Measurements from ENCODE around the gene PDE8B. TPM values are rescaled to one million over a fixed set of nuclear protein-coding genes. Genes with fewer than 3 reads are reported as not detected.

The PDE8B gene
- polyA plus RNA-seq, 1 of the 3 experiments (the other 2 are of a cell fraction), result not detected

- ChIA-PET POLR2A (no interaction called here), CTCF (no interaction called here)
- Histone ChIP-seq H3F3A (replicated peaks; ENCODE audit: insufficient read depth) (no peaks in the 10 kb centered on the region), H3K4me3 (ENCODE audit: low read depth in 2 of 2, low read length in 1 of 2) (no peak overlapping the region), H3K4me1 (ENCODE audit: control insufficient read depth in 1 of 2, insufficient read depth in 2 of 2, low read depth in 1 of 2, low read length in 1 of 2) (peaks cover 0 to 18% of the 10 kb centered on the region in 2 experiments; a peak in 2 of 4 replicates), H3K27me3 (ENCODE audit: insufficient read depth) (no peaks in the 10 kb centered on the region; the same call in 1 of the 2 replicates), H3K36me3 (replicated peaks in 1 of 2; ENCODE audit: control insufficient read depth in 1 of 2, insufficient read depth in 2 of 2, low read length in 1 of 2) (no peaks in the 10 kb centered on the region), H3K9me2 (no peaks in the 10 kb centered on the region), H3K4me2 (no peak overlapping the region), H4K20me1 (ENCODE audit: insufficient read depth) (no peaks in the 10 kb centered on the region), H3K79me2 (ENCODE audit: insufficient read depth) (no peaks in the 10 kb centered on the region), H2AFZ (ENCODE audit: low read depth) (no peak overlapping the region), H3K27ac (ENCODE audit: low read depth in 2 of 2, low read length in 1 of 2) (no peak overlapping the region), H3K9ac (no peak overlapping the region), H3K9me3 (no peaks in the 10 kb centered on the region)
- 25% methylated on average over 3 of the region's 3 CpGs for WGBS (ENCODE audit: low lambda C conversion rate)
- DNase-seq, result no peak
- TF ChIP-seq, protein P1, sequence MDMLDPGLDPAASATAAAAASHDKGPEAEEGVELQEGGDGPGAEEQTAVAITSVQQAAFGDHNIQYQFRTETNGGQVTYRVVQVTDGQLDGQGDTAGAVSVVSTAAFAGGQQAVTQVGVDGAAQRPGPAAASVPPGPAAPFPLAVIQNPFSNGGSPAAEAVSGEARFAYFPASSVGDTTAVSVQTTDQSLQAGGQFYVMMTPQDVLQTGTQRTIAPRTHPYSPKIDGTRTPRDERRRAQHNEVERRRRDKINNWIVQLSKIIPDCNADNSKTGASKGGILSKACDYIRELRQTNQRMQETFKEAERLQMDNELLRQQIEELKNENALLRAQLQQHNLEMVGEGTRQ (IDR thresholded peaks at IDR 0.05; ENCODE audit: borderline replicate concordance, low read depth, low read length), result no peak
- TF ChIP-seq GATA2 (CRISPR knock-in tag; IDR thresholded peaks at IDR 0.05), result no peak
- no peak for TF ChIP-seq RCOR1 (IDR thresholded peaks at IDR 0.05; ENCODE audit: low read length)
- no peak for TF ChIP-seq USF1 (IDR thresholded peaks at IDR 0.05; ENCODE audit: borderline replicate concordance, low read depth)
- no peak for TF ChIP-seq TCF12 (IDR thresholded peaks at IDR 0.05)
- no peak for TF ChIP-seq FOSL2 (IDR thresholded peaks at IDR 0.05; ENCODE audit: borderline replicate concordance, low read depth)
- TF ChIP-seq FOXJ3 (CRISPR knock-in tag; IDR thresholded peaks at IDR 0.05), result no peak
- TF ChIP-seq SMC3 (IDR thresholded peaks at IDR 0.05; ENCODE audit: low read depth, low read length), result no peak
- TF ChIP-seq SIN3A (IDR thresholded peaks at IDR 0.05; ENCODE audit: borderline replicate concordance, low read depth, low read length), result no peak
- TF ChIP-seq, protein P2, sequence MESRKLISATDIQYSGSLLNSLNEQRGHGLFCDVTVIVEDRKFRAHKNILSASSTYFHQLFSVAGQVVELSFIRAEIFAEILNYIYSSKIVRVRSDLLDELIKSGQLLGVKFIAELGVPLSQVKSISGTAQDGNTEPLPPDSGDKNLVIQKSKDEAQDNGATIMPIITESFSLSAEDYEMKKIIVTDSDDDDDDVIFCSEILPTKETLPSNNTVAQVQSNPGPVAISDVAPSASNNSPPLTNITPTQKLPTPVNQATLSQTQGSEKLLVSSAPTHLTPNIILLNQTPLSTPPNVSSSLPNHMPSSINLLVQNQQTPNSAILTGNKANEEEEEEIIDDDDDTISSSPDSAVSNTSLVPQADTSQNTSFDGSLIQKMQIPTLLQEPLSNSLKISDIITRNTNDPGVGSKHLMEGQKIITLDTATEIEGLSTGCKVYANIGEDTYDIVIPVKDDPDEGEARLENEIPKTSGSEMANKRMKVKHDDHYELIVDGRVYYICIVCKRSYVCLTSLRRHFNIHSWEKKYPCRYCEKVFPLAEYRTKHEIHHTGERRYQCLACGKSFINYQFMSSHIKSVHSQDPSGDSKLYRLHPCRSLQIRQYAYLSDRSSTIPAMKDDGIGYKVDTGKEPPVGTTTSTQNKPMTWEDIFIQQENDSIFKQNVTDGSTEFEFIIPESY (IDR thresholded peaks at IDR 0.05; ENCODE audit: borderline replicate concordance, low read depth), result no peak
- no peak for TF ChIP-seq EP300 (IDR thresholded peaks at IDR 0.05; ENCODE audit: borderline replicate concordance in 1 of 2, low read depth in 1 of 2, low read length in 1 of 2)
Observed at GRCh38 chr5:77329664-77330430, 119.4 kb downstream of the PDE8B start.

- POLR2A ChIA-PET, result no interaction called here
- CTCF ChIA-PET, result interaction anchor here (1.5 kb wide), 1 partner anchor 18 kb away, joined by 3 read pairs; no protein-coding TSS in a partner anchor
- WGBS (ENCODE audit: low lambda C conversion rate), result 74% methylated on average over 4 of the region's 4 CpGs
Observed at GRCh38 chr5:77333036-77333435, 122.6 kb downstream of the PDE8B start.

More at GRCh38 chr5:77333036-77333435, 122.6 kb downstream of the PDE8B start:
- Histone ChIP-seq H3K27ac (ENCODE audit: low read depth in 2 of 2, low read length in 1 of 2) (peak overlapping the region in 1 of 2 experiments; percentile 79; a peak in 2 of 4 replicates), H3K9ac (no peak overlapping the region), H3F3A (replicated peaks; ENCODE audit: insufficient read depth) (no peaks in the 10 kb centered on the region), H3K36me3 (replicated peaks in 1 of 2; ENCODE audit: control insufficient read depth in 1 of 2, insufficient read depth in 2 of 2, low read length in 1 of 2) (no peaks in the 10 kb centered on the region), H3K4me2 (no peak overlapping the region), H3K27me3 (ENCODE audit: insufficient read depth) (no peaks in the 10 kb centered on the region; the same call in 1 of the 2 replicates), H2AFZ (ENCODE audit: low read depth) (no peak overlapping the region), H3K9me2 (no peaks in the 10 kb centered on the region), H4K20me1 (ENCODE audit: insufficient read depth) (no peaks in the 10 kb centered on the region), H3K4me3 (ENCODE audit: low read depth in 2 of 2, low read length in 1 of 2) (no peak overlapping the region), H3K9me3 (no peaks in the 10 kb centered on the region), H3K79me2 (ENCODE audit: insufficient read depth) (no peaks in the 10 kb centered on the region), H3K4me1 (ENCODE audit: control insufficient read depth in 1 of 2, insufficient read depth in 2 of 2, low read depth in 1 of 2, low read length in 1 of 2) (peaks cover 0 to 29% of the 10 kb centered on the region in 2 experiments; a peak in 2 of 4 replicates)
- TF ChIP-seq MXI1 (IDR thresholded peaks at IDR 0.05; ENCODE audit: low read depth, low read length), result no peak
- TF ChIP-seq SMC3 (IDR thresholded peaks at IDR 0.05; ENCODE audit: low read depth, low read length), result no peak
- TF ChIP-seq MEF2A (IDR thresholded peaks at IDR 0.05; ENCODE audit: borderline replicate concordance, low read depth), result no peak
- TF ChIP-seq TAF1 (IDR thresholded peaks at IDR 0.05; ENCODE audit: borderline replicate concordance, low read depth, low read length), result no peak
- TF ChIP-seq POLR2AphosphoS5 (IDR thresholded peaks at IDR 0.05; ENCODE audit: low read depth, low read length), result no peak
- TF ChIP-seq JUND (IDR thresholded peaks at IDR 0.05), result no peak
- TF ChIP-seq, protein P2 (IDR thresholded peaks at IDR 0.05; ENCODE audit: borderline replicate concordance, low read depth), result no peak
- TF ChIP-seq, protein P3, sequence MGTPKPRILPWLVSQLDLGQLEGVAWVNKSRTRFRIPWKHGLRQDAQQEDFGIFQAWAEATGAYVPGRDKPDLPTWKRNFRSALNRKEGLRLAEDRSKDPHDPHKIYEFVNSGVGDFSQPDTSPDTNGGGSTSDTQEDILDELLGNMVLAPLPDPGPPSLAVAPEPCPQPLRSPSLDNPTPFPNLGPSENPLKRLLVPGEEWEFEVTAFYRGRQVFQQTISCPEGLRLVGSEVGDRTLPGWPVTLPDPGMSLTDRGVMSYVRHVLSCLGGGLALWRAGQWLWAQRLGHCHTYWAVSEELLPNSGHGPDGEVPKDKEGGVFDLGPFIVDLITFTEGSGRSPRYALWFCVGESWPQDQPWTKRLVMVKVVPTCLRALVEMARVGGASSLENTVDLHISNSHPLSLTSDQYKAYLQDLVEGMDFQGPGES (IDR thresholded peaks at IDR 0.05; ENCODE audit: low read depth, low read length), result no peak
- TF ChIP-seq GATA2 (CRISPR knock-in tag; IDR thresholded peaks at IDR 0.05), result no peak
- DNase-seq, result no peak

Data from SK-N-SH (cell line).